RWPE2 (cell line): Measurements from ENCODE around the gene SPIN1.

Experiments
- ATAC-seq: fragments of 200-7000 bp; cut with Tn5 transposase; 3 replicates; pipeline ENCODE4 v1.9.1; 2021; ENCODE audit warnings: low read depth
- DNase-seq: peaks from one replicate; pipeline ENCODE4 v3.0.0-alpha.2; 2020; ENCODE audit warnings: low spot score
- H3K27ac ChIP-seq: fragments of 450-650 bp; 2 replicates; pipeline ENCODE4 v1.5.1; 2017; ENCODE audit warnings: mild to moderate bottlenecking; ENCODE audit not compliant: poor library complexity, severe bottlenecking
- H3K27me3 ChIP-seq: fragments of 250-450 bp; sonication (Bioruptor Pico); 2 replicates; pipeline ENCODE4 v1.5.1; 2021; ENCODE audit warnings: mild to moderate bottlenecking, moderate library complexity; ENCODE audit not compliant: insufficient read depth, poor library complexity, severe bottlenecking
- H3K36me3 ChIP-seq: fragments of 250-450 bp; sonication (Bioruptor Pico); 2 replicates; pipeline ENCODE4 v1.5.1; 2020; ENCODE audit warnings: low read depth, mild to moderate bottlenecking, moderate library complexity
- H3K4me1 ChIP-seq: fragments of 250-450 bp; sonication (Bioruptor Pico); 2 replicates; pipeline ENCODE4 v1.5.1; 2021; ENCODE audit warnings: mild to moderate bottlenecking, moderate library complexity; ENCODE audit not compliant: insufficient read depth, poor library complexity, severe bottlenecking
- H3K4me3 ChIP-seq: fragments of 250-450 bp; sonication (Bioruptor Pico); 2 replicates; pipeline ENCODE4 v1.5.1; 2021; ENCODE audit warnings: mild to moderate bottlenecking, moderate library complexity; ENCODE audit not compliant: severe bottlenecking
- H3K9me3 ChIP-seq: fragments of 250-450 bp; sonication (Bioruptor Pico); 2 replicates; pipeline ENCODE4 v1.5.1; 2021; ENCODE audit warnings: mild to moderate bottlenecking, moderate library complexity; ENCODE audit not compliant: severe bottlenecking
- TF ChIP-seq, protein P1 (sequence below): fragments of 450-650 bp; IDR thresholded peaks from one replicate; pipeline ENCODE4 v1.5.1; 2017; ENCODE audit warnings: mild to moderate bottlenecking, moderate library complexity; ENCODE audit not compliant: poor library complexity, severe bottlenecking

SPIN1 gene

GRCh38 chr9:88488166-88488565, 99.9 kb downstream of the SPIN1 start:
- Histone ChIP-seq H3K9me3 (no peaks in the 10 kb centered on the region), H3K27ac (no peak overlapping the region), H3K4me3 (no peak overlapping the region), H3K36me3 (peaks cover 25% of the 10 kb centered on the region), H3K27me3 (no peaks in the 10 kb centered on the region), H3K4me1 (no peaks in the 10 kb centered on the region)
- ATAC-seq = no peak
- TF ChIP-seq, protein P1, sequence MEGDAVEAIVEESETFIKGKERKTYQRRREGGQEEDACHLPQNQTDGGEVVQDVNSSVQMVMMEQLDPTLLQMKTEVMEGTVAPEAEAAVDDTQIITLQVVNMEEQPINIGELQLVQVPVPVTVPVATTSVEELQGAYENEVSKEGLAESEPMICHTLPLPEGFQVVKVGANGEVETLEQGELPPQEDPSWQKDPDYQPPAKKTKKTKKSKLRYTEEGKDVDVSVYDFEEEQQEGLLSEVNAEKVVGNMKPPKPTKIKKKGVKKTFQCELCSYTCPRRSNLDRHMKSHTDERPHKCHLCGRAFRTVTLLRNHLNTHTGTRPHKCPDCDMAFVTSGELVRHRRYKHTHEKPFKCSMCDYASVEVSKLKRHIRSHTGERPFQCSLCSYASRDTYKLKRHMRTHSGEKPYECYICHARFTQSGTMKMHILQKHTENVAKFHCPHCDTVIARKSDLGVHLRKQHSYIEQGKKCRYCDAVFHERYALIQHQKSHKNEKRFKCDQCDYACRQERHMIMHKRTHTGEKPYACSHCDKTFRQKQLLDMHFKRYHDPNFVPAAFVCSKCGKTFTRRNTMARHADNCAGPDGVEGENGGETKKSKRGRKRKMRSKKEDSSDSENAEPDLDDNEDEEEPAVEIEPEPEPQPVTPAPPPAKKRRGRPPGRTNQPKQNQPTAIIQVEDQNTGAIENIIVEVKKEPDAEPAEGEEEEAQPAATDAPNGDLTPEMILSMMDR = no peak
- DNase-seq = no peak

GRCh38 chr9:88494983-88495721, 106.9 kb downstream of the SPIN1 start:
- no peak for DNase-seq
- TF ChIP-seq, protein P1 = no peak
- H3K27ac ChIP-seq = no peak overlapping the region
- no peak; the same call in 2 of the 3 replicates for ATAC-seq
- H3K4me3 ChIP-seq = no peak overlapping the region
- no peaks in the 10 kb centered on the region for H3K4me1 ChIP-seq
- H3K9me3 ChIP-seq = no peaks in the 10 kb centered on the region
- H3K36me3 ChIP-seq = no peaks in the 10 kb centered on the region
- no peaks in the 10 kb centered on the region for H3K27me3 ChIP-seq

- TF ChIP-seq, protein P1 = no peak
- no peak for ATAC-seq
- DNase-seq = no peak
- Histone ChIP-seq H3K4me3 (no peak overlapping the region), H3K9me3 (no peaks in the 10 kb centered on the region), H3K36me3 (no peaks in the 10 kb centered on the region), H3K27me3 (no peaks in the 10 kb centered on the region), H3K4me1 (no peaks in the 10 kb centered on the region), H3K27ac (no peak overlapping the region)
Measured at GRCh38 chr9:88497224-88497623, 109.0 kb downstream of the SPIN1 start.

GRCh38 chr9:88498880-88499279, 110.6 kb downstream of the SPIN1 start:
- Histone ChIP-seq H3K4me1 (no peaks in the 10 kb centered on the region), H3K36me3 (no peaks in the 10 kb centered on the region), H3K27ac (no peak overlapping the region), H3K4me3 (no peak overlapping the region), H3K9me3 (no peaks in the 10 kb centered on the region), H3K27me3 (no peaks in the 10 kb centered on the region)
- ATAC-seq (no peak), DNase-seq (no peak)
- TF ChIP-seq, protein P1 = no peak

- ATAC-seq (no peak), DNase-seq (no peak)
- Histone ChIP-seq H3K27ac (no peak overlapping the region), H3K9me3 (no peaks in the 10 kb centered on the region), H3K27me3 (no peaks in the 10 kb centered on the region), H3K4me1 (no peaks in the 10 kb centered on the region), H3K36me3 (no peaks in the 10 kb centered on the region), H3K4me3 (no peak overlapping the region)
- TF ChIP-seq, protein P1 = no peak
Measured at GRCh38 chr9:88501086-88501485, 112.8 kb downstream of the SPIN1 start.
